ENCODE results near the gene STAG1.

GRCh38 chr3:136296960-136297359 is 455.2 kb downstream of the STAG1 start:
- TF ChIP-seq PRDM1 (tag by site-specific recombination; IDR thresholded peaks at IDR 0.05), result no peak
- no peak for TF ChIP-seq ZNF121 (tag by site-specific recombination; IDR thresholded peaks at IDR 0.05)
- TF ChIP-seq YY1 (tag by site-specific recombination; IDR thresholded peaks at IDR 0.05), result no peak
- no peak for TF ChIP-seq CTCF (tag by site-specific recombination; IDR thresholded peaks at IDR 0.05)
- TF ChIP-seq ZNF24 (tag by site-specific recombination; IDR thresholded peaks at IDR 0.05), result no peak
- no peak for TF ChIP-seq ZNF248 (tag by site-specific recombination; IDR thresholded peaks at IDR 0.05)
- TF ChIP-seq ZBTB8A (tag by site-specific recombination; IDR thresholded peaks at IDR 0.05), result no peak
- no peak for TF ChIP-seq ZNF558 (tag by site-specific recombination; IDR thresholded peaks at IDR 0.05)
